AG09309 (cell line): Measurements from ENCODE around the gene WDR20.

Source experiments
- DNase-seq: peaks from one replicate; pipeline ENCODE4 v3.0.0-alpha.2; 2010; ENCODE audit warnings: low read depth
- H3K4me3 ChIP-seq: 2 replicates; pipeline ENCODE4 v1.5.1; 2011; ENCODE audit warnings: mild to moderate bottlenecking, low read depth, low read length, moderate library complexity; ENCODE audit not compliant: control insufficient read depth
- CTCF ChIP-seq: IDR thresholded peaks from 2 replicates; pipeline ENCODE4 v1.5.1; 2011; ENCODE audit warnings: mild to moderate bottlenecking, low read depth, low read length, inconsistent platforms; ENCODE audit not compliant: insufficient read depth, control insufficient read depth; ENCODE audit errors: missing control alignments

WDR20 gene

GRCh38 chr14:102154121-102154520, 14.4 kb downstream of the WDR20 start:
- no peak for DNase-seq
- no peak overlapping the region for H3K4me3 ChIP-seq
- no peak for TF ChIP-seq CTCF

GRCh38 chr14:102154821-102155549, 15.3 kb downstream of the WDR20 start:
- DNase-seq: no peak
- no peak overlapping the region for H3K4me3 ChIP-seq
- TF ChIP-seq CTCF: no peak

- no peak for DNase-seq
- no peak for TF ChIP-seq CTCF
- no peak overlapping the region for H3K4me3 ChIP-seq
These were observed 17.6 kb downstream of the WDR20 start for GRCh38 chr14:102157346-102157745.

GRCh38 chr14:102158797-102159196, 19.1 kb downstream of the WDR20 start:
- no peak for DNase-seq
- no peak for TF ChIP-seq CTCF
- H3K4me3 ChIP-seq: no peak overlapping the region

GRCh38 chr14:102159841-102160240, 20.1 kb downstream of the WDR20 start:
- no peak for TF ChIP-seq CTCF
- H3K4me3 ChIP-seq: no peak overlapping the region
- no peak for DNase-seq

GRCh38 chr14:102162487-102162886, 22.8 kb downstream of the WDR20 start:
- DNase-seq: no peak
- TF ChIP-seq CTCF: no peak
- H3K4me3 ChIP-seq: no peak overlapping the region
